OCI-LY1 (cell line): ENCODE measurements around the gene CLTCL1.

Experiments used
- CTCF ChIP-seq: fragments of 200-600 bp; sonication (generic), shearing (Covaris generic); IDR thresholded peaks from 2 replicates; pipeline ENCODE4 v1.5.1; 2017; ENCODE audit warnings: mild to moderate bottlenecking, antibody characterized with exemption, low read length, moderate library complexity, mixed read lengths
- EZH2 ChIP-seq: fragments of 200-600 bp; sonication (generic), shearing (Covaris generic); IDR thresholded peaks from 2 replicates; pipeline ENCODE4 v1.8.0; 2017; ENCODE audit warnings: borderline replicate concordance, mixed run types, mild to moderate bottlenecking, antibody characterized with exemption, low read length, moderate library complexity, mixed read lengths

- TF ChIP-seq CTCF: no peak
- no peak for TF ChIP-seq EZH2
These were observed 108.3 kb downstream of the CLTCL1 start for GRCh38 chr22:19183216-19183615.
